Measurements from ENCODE around the gene DDAH1.

DDAH1 gene

DNA sequence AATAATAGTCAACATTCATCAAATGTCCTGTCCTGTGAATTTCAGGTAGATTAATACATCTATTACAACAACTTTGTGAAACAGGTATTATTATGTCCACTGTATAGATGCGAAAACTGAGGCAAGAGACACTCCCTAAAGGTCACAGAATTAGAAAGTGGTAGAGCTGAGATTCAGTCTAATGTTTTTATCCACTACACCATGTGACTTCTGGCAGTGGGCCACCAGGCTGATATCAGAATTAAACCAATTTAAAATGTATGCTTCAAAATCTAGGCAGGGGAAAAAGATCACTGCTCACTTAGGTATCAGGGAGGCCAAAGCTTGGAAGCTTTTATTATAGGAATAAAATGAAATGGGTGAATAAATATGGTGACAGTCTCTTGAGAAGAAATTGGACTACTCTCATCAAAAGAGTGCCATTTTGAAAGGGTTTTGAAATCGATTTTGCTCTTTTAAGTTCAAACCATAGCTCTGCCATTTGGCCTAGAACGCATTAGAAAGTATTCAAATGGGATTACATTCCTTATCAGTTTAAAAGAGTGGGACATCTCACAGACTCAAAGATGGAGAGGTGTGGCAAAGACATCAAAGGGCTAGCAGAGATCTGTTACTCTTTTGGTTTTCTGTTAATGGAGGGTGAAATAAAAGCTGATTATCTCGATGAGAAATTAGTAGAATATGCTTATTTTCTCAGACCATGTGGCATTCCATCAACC lies 1.9 kb downstream of the DDAH1 start:
- no peak for DNase-seq (ENCODE audit: insufficient read length, low spot score)
- FAIRE-seq: no peak

DNA sequence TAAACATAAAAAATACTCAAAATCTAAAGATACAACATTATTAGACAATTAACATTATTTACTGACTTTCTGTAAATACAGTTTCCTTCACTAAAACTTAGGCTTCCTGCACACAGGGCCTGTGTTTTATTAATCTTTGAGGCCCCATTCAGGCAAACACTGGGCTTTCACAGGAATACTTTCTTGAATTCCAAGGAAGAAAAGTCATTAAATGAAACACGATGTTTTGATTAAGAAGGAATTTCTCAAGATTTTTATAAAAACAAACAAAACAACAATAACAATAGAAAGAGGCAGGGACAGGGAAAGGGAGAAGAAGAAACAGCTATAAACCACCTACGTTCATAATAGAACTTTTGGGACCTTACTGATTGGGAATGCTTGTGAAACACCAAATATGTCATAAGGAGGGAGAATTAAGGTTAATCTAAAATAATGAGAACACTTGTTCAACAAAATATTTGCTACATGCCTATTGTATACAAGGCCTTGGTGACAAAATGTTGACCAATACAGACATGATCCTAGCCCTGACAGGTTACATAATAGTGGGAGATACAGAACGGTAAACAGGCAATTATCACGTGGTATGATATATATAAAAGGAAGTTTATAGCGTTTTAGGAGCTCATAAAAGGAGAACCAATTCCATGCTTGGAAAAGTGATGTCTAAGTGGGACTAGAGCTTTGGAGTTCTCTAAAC lies 3.6 kb downstream of the DDAH1 start:
- TF ChIP-seq POLR2A (IDR thresholded peaks at IDR 0.05; ENCODE audit: low read depth, low read length) (no peak), PAX5 (IDR thresholded peaks at IDR 0.05; ENCODE audit: insufficient read depth, low read length, severe bottlenecking) (no peak), TAF1 (IDR thresholded peaks at IDR 0.05; ENCODE audit: low read depth, low read length) (no peak), POLR2AphosphoS5 (IDR thresholded peaks at IDR 0.05; ENCODE audit: low read depth, low read length) (no peak), SPI1 (IDR thresholded peaks at IDR 0.05; ENCODE audit: low read depth, low read length) (no peak), POU2F2 (IDR thresholded peaks at IDR 0.05; ENCODE audit: low read depth, low read length) (no peak)
- DNase-seq (ENCODE audit: insufficient read length, low spot score): no peak
- no peak for FAIRE-seq

More for the DNA sequence above, 1.9 kb downstream of the DDAH1 start:
- TF ChIP-seq POLR2A (IDR thresholded peaks at IDR 0.05; ENCODE audit: low read depth, low read length) (no peak), POU2F2 (IDR thresholded peaks at IDR 0.05; ENCODE audit: low read depth, low read length) (no peak)

DNA sequence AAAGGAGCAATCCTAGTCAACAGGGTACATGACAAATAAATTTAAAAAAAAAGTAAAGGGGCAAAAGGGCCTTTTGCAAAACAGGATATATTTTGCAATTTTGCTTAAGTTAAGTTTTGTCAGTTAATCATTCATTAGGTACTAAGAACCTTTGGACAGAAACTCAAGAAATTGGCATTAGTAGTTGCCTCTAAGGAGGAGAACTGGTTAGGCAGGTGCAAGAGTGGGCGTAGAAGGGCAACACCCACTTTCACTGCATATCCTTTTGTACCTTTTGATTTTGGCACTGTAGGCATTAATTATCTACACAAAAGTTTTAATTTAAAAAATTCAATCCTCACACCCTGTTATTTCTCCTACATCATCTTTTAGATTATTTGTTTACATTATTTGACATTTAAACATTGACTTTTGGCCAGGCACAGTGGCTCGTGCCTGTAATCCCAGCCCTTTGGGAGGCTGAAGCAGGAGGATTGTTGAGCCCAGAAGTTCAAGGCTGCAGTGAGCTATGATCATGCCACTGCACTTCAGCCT lies 4.3 kb downstream of the DDAH1 start:
- DNase-seq (ENCODE audit: insufficient read length, low spot score) (no peak), FAIRE-seq (no peak)

DNA sequence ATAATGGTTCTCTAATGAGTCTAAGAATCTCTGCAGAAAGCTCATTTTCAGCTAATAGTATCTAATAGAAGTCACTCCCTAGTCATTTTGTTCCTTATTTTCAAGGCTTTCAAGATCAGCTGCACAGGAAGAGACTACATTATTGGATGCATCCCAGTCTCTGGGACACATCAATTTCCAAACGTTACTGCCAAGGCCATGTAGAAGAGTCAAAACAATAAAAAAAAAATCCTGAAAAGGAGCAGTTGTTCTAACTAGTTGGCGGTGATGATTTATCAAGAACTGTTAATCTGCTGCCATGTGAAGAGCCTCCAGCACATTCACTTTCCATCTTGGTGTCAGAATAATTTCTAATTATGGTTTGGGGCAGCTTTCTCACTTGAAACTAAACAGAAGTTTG lies 5.7 kb downstream of the DDAH1 start:
- TF ChIP-seq POLR2A (IDR thresholded peaks at IDR 0.05; ENCODE audit: low read depth, low read length): no peak
- TF ChIP-seq POLR2AphosphoS5 (IDR thresholded peaks at IDR 0.05; ENCODE audit: low read depth, low read length): no peak
- TF ChIP-seq PAX5 (IDR thresholded peaks at IDR 0.05; ENCODE audit: insufficient read depth, low read length, severe bottlenecking): no peak
- no peak for TF ChIP-seq POU2F2 (IDR thresholded peaks at IDR 0.05; ENCODE audit: low read depth, low read length)
- TF ChIP-seq TAF1 (IDR thresholded peaks at IDR 0.05; ENCODE audit: low read depth, low read length): no peak
- TF ChIP-seq SPI1 (IDR thresholded peaks at IDR 0.05; ENCODE audit: low read depth, low read length): no peak
- FAIRE-seq: no peak
- DNase-seq (ENCODE audit: insufficient read length, low spot score): no peak

More for the DNA sequence above, 4.3 kb downstream of the DDAH1 start:
- TF ChIP-seq PAX5 (IDR thresholded peaks at IDR 0.05; ENCODE audit: insufficient read depth, low read length, severe bottlenecking) (no peak), SPI1 (IDR thresholded peaks at IDR 0.05; ENCODE audit: low read depth, low read length) (no peak), POLR2AphosphoS5 (IDR thresholded peaks at IDR 0.05; ENCODE audit: low read depth, low read length) (no peak), POU2F2 (IDR thresholded peaks at IDR 0.05; ENCODE audit: low read depth, low read length) (no peak), TAF1 (IDR thresholded peaks at IDR 0.05; ENCODE audit: low read depth, low read length) (no peak), POLR2A (IDR thresholded peaks at IDR 0.05; ENCODE audit: low read depth, low read length) (no peak)

DNA sequence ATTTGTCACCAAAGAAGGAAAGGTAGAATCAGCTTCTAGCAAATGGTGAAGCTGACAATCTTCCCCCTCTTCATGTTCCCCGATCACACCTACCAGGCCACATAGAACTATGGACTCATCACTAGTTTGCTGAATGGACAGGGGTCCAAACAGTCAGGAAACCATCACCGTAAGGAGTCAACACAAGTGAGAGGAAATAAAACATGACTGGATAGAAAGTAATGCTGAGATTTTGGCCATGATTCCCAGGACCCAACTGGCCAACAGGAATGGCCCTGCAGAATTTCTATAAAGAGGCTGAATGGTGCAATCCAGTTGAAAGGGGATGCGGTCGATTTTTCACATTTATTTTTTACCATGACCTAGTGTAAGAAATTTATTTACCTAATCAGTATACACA lies 10.7 kb downstream of the DDAH1 start:
- TF ChIP-seq TAF1 (IDR thresholded peaks at IDR 0.05; ENCODE audit: low read depth, low read length) (no peak), POU2F2 (IDR thresholded peaks at IDR 0.05; ENCODE audit: low read depth, low read length) (no peak), POLR2AphosphoS5 (IDR thresholded peaks at IDR 0.05; ENCODE audit: low read depth, low read length) (no peak), POLR2A (IDR thresholded peaks at IDR 0.05; ENCODE audit: low read depth, low read length) (no peak), SPI1 (IDR thresholded peaks at IDR 0.05; ENCODE audit: low read depth, low read length) (no peak), PAX5 (IDR thresholded peaks at IDR 0.05; ENCODE audit: insufficient read depth, low read length, severe bottlenecking) (no peak)
- no peak for DNase-seq (ENCODE audit: insufficient read length, low spot score)
- no peak for FAIRE-seq

DNA sequence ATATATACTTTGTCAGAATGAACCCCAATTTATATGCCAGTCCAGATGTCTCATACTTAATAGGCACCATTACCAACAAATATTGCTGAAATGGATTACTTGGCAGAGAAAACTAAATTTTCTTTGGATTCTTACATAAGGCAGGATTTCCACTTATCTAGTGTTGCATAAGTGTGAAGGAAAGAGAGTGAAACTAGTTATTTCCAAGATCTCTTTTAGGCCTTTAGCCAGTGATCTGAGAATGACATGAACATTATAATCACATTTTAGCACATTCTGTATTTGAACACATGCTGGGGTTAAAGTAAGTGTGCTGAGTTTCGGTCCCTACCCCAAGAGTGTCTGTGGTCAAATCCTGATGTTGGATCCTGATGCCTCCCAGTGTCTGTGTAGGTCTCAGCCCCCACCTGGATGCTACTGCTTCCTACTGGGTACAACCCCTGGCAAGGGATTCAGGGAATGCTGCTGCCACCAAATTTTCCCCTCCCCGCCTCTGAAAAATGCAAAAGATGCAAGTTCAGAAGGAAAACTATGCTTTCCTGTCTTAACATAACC lies 11.2 kb downstream of the DDAH1 start:
- no peak for FAIRE-seq
- TF ChIP-seq POLR2A (IDR thresholded peaks at IDR 0.05; ENCODE audit: low read depth, low read length) (no peak), POU2F2 (IDR thresholded peaks at IDR 0.05; ENCODE audit: low read depth, low read length) (no peak)

DNA sequence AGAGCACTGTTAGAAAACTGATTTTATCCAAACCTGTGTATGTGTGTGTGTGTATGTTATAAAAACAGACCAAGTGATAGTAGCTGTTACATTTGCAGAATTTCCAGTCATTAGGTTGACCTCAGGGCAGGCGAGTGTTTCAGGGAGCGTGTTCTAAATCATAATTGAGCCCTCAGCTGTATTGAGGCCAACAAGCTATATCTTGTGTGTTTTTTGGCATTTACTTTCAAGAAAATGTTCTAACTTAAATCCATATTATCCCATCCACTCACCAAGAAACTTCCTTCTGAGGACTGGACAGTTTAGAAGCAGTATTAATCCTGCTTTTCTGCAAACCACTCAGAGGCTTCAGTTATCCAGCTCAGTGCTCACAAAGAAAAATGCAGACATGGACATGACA lies 12.0 kb downstream of the DDAH1 start:
- no peak for DNase-seq (ENCODE audit: insufficient read length, low spot score)
- no peak for FAIRE-seq
- no peak for TF ChIP-seq POLR2A (IDR thresholded peaks at IDR 0.05; ENCODE audit: low read depth, low read length)
- TF ChIP-seq SPI1 (IDR thresholded peaks at IDR 0.05; ENCODE audit: low read depth, low read length): no peak
- TF ChIP-seq POLR2AphosphoS5 (IDR thresholded peaks at IDR 0.05; ENCODE audit: low read depth, low read length): no peak
- TF ChIP-seq TAF1 (IDR thresholded peaks at IDR 0.05; ENCODE audit: low read depth, low read length): no peak
- no peak for TF ChIP-seq PAX5 (IDR thresholded peaks at IDR 0.05; ENCODE audit: insufficient read depth, low read length, severe bottlenecking)
- no peak for TF ChIP-seq POU2F2 (IDR thresholded peaks at IDR 0.05; ENCODE audit: low read depth, low read length)

More for the DNA sequence above, 11.2 kb downstream of the DDAH1 start:
- DNase-seq (ENCODE audit: insufficient read length, low spot score): no peak

DNA sequence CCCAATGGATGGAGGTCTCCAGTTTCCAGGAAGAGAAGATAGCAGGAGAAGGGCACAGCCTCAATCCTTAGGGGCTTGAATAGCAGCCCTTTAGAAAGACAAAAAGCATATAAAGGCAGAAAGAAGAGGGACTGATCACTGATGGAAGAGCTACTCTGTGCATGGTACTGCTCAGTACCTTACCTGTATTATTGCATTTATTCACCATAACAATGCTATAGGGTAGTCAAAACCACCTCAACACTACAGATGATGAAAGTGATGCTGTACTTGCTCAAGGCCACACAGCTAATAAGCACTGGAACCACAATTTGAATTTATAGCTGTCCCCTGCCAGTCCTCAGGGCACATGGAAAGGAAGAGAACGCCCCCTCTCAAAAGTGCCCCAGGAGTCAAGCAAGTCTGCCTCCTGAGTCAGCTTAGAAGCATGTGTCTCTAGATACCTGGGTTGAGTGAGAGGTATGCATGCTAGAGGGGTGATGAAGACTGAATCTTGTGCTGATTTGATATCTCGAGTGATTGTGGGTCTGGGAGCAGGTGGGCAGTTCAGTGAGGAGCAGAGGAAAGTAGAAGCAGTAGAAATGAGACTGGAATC lies 13.6 kb downstream of the DDAH1 start:
- FAIRE-seq (no peak), DNase-seq (ENCODE audit: insufficient read length, low spot score) (no peak)
- TF ChIP-seq SPI1 (IDR thresholded peaks at IDR 0.05; ENCODE audit: low read depth, low read length) (no peak), POLR2A (IDR thresholded peaks at IDR 0.05; ENCODE audit: low read depth, low read length) (no peak), POU2F2 (IDR thresholded peaks at IDR 0.05; ENCODE audit: low read depth, low read length) (no peak), TAF1 (IDR thresholded peaks at IDR 0.05; ENCODE audit: low read depth, low read length) (no peak), POLR2AphosphoS5 (IDR thresholded peaks at IDR 0.05; ENCODE audit: low read depth, low read length) (no peak), PAX5 (IDR thresholded peaks at IDR 0.05; ENCODE audit: insufficient read depth, low read length, severe bottlenecking) (no peak)

DNA sequence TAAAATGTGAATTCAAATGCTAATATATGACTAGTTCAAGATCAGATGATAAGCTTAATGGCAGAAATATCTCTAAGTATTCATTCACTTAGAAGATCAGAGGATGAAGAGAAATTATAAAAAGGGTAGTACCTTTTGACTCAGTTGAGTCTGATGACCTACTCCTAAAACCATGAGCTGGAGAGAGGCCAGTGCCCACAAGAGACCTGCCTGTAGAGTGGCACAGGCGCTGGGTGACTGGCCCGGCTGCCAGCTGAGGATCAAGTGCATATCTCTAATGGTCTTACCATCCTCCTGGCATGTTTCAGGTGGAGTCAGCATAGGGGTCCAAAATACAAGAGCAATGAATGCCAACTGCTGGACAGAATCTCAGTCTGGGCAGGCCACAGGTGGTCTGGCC lies 14.1 kb downstream of the DDAH1 start:
- DNase-seq (ENCODE audit: insufficient read length, low spot score) (no peak), FAIRE-seq (no peak)
- TF ChIP-seq PAX5 (IDR thresholded peaks at IDR 0.05; ENCODE audit: insufficient read depth, low read length, severe bottlenecking) (no peak), SPI1 (IDR thresholded peaks at IDR 0.05; ENCODE audit: low read depth, low read length) (no peak), TAF1 (IDR thresholded peaks at IDR 0.05; ENCODE audit: low read depth, low read length) (no peak), POLR2AphosphoS5 (IDR thresholded peaks at IDR 0.05; ENCODE audit: low read depth, low read length) (no peak), POU2F2 (IDR thresholded peaks at IDR 0.05; ENCODE audit: low read depth, low read length) (no peak), POLR2A (IDR thresholded peaks at IDR 0.05; ENCODE audit: low read depth, low read length) (no peak)

Data from GM12891 (cell line).